NCI-H1092 (cell line): ENCODE results near the gene KRTAP10-11.
"Not testable (repeated sequence)": the region's sequence is repeated elsewhere in the genome, so short reads cannot be mapped to it uniquely, and the experiment has no call there.

Experiments
- DNase-seq: peaks from one replicate; lab custom pipeline; 2025; lab: John Stamatoyannopoulos, UW

The KRTAP10-11 gene

DNA sequence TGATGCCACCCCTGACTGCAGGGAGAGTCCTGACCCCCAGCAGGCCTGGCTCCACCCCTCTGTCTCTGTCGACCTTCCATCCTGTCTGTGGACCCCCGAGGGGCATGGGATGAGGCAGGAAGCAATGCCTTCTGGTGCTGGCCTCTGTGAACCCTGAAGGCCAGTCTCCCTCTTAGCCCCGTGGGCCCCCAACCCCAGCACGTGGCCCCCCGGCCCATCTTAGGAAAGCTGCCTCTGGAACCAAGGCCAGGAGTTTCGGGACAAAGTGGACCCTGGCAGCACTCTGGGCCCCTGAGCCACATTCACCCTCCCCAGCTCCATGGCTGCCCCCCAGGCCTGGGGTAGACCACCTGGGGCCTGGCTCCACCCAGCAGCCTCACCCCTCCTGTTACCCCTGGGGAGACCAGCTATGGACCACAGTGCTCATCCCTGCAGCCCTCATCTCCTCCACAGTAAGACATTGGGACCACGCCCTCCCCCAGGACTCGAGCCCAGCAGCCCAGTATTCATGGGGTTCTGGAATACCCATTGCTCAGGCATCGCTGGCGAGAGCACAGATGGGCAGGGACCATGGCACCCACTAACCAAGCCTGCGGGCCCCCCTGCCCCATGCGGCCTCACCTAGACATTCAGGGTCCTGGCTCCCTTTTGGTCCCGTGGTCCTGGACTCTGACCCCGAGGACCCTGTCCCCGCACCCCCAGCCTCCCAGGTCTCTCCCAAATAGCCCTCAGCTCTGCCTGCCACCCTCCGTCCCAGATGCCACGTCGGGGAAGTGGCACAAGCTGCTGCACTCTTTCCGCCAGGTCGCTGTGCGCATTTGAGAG, 7.5 kb upstream of the KRTAP10-11 start:
- DNase-seq, result not testable (repeated sequence)

DNA sequence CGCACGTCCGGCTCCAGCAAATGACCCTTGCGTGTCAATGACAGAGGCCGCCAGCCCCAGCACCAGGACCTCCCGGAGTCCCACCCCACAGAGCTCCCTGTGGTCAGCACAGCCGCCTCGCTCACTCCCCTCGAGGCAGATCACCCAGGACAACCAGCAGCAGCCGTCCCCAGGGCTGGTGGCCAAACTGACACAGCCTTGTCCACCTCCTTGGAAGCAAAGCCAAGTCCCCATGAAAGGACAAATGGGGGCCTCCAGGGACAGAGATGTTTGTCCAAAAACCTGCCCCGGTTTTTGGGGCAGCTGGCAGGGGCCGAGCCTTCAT, 6.9 kb upstream of the KRTAP10-11 start:
- no peak for DNase-seq

DNA sequence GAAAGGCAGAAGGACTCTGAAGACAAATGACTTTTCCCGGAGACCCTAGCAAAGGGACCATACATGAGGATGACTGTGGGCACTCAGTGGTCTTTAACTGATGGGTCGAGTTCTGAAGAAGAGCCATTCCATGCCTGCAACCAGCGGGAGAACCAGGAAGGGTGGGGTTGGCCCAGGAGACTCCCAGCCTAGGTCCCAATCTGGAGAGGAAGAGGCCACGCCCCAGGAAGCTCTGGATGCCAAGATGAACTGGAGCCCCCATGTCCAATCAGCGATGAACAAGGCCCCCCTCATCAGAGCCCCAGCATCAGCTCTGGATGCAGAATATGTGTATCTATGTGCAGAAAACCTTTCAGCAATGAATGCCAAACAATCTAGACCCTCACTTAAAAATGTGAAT, 5.5 kb upstream of the KRTAP10-11 start:
- no peak for DNase-seq

DNA sequence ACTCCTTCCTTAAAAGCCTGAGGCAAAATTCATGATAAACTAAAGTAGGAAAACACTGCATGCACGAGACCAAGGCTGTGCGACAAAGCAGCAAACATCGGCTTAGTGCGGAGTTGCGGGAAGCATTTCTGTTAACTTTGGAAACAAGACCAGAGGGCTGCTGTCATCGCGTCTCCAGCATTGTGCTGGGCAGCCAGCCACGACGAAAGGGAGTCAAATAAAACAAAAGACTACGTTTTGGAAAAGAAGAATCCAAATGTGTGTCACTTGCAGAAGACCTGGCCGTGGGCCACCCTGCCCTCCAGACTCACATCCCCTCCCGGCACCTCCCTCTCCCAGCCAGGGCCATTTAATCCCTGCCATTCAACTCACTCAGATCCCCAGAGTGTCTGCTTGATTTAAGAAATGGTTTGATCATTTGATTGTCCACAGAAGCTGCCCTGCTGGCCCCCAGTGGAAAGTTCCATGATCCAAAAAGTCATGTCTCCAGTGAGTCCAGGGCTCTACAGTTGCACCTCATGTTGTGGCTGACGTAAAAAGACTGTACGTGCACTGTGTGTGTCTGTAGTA, 2.4 kb upstream of the KRTAP10-11 start:
- no peak for DNase-seq

DNA sequence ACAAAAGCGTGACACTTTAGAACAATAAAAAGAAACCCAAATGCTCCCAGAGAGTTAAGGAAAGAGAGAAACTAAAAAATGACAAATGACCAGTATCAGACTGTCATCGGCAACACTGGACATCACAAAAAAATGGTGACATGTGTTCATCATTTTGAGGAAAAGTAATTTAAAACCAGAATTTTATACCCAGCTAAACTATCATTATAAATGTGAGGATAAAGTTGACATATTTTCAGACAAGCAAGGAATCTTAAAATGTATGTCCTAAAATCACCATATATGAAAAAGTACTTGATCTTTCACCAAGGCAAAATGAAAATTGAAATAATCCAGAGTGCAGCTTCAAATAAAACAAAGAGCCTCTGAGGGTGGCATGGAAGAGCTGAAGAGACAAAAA, 1.3 kb upstream of the KRTAP10-11 start:
- no peak for DNase-seq

DNA sequence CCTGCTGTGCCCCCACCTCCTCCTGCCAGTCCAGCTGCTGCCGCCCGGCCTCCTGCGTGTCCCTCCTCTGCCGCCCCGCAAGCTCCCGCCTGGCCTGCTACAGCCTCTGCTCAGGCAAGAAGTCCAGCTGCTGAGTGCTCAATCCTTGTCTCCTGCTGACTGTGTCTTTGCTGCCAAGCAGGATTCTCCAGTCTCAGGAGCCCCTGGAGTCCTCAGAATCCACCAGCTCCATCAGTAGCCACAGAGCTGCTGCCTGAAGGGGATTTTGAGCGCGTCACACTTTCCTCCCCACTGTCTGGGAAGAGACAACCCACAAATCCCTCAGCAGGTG, 973 bp downstream of the KRTAP10-11 start:
- DNase-seq, result peak; percentile 12

DNA sequence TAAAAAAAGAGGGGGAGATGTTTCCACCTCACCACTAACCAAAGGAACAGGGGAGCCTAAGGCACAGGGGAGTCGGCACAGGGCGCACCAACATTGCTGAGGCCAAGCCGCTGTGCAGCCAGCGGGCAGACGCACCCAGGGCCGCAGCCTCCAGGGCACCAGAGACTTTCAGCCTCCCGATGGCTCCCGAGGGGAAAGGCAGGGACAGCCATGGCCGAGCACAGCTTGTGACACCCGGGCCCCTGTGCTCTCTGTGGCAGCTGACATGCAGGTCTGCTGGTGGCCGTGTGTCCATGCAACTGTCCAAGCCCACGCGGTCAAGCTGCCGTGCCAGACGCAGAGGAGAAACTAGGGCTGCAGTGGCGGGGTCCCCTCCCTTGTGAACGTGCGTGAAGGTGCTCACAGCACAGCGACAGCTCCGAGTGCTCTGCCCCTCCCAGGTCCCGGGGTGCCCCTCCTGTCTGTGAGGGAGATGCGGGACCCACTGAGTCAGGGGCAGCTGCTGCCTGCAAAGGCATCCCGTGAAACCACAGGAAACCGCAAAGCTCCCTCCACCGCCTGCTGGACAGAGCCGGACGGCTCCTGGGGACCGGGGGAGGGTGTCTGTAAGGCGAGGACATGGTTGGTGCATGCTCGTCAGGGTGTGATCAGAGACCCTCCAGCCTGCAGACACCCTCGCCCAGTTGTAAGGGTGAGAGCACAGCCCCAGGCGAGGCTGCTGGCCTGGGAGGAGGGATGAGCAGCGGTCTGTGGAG, 2.5 kb downstream of the KRTAP10-11 start:
- no peak for DNase-seq

DNA sequence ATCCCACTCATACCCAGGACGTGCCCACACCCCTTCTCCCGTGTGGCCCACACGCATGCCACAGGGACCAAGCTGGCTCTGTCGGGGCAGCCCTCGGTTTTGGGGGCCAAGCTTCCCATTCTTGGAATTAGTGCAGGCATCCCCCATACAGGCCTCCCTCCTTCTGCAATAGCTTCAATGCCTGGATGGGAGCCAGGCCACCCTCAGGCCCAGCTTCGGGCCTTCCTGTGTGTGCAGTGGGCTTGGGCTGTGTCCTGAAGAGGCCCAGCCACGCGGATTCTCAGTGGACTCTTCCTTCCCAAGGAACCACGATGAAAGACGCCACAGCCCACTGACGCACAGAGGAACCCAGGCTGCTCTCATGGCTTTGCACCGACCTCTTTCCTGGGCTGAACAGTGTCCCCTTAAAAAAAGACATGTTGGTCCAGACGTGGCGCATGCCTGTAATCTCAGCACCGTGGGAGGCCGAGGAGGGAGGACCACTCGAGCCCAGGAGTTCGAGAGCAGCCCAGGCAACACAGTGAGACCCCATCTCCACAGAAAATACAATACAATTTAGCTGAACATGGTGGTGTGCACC, 3.4 kb downstream of the KRTAP10-11 start:
- DNase-seq, result no peak

DNA sequence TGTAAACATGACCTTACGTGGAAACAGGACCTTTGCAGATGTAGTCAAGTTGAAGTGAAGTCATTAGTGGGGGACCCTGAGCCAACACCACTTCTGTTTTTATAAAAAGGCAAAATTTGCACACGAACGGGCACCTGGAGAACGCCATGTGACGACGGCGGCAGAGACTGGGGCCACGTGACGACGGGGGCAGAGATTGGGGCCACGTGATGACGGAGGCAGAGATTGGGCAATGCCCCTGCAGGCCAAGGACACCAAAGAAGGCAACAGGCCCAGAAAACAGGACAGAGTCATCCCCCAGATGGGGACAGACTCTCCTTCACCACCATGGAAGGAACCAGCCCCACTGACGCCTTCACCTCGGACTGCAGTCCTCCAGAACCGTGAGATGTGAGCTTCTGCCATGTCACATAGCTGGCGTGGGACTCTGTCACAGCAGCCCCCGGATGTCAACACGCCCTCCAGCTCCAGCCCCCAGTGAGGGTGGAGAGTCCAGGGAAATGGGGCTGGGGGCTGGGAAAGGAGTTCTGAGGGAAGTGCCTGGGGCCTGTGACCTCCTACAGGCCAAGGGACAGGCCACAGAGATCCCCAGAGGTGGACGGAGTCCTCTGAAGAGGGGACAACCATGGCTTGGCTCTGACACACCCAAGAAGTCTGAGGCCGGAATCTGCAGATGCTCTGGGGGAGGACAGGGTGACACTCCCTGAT, 4.2 kb downstream of the KRTAP10-11 start:
- no peak for DNase-seq

DNA sequence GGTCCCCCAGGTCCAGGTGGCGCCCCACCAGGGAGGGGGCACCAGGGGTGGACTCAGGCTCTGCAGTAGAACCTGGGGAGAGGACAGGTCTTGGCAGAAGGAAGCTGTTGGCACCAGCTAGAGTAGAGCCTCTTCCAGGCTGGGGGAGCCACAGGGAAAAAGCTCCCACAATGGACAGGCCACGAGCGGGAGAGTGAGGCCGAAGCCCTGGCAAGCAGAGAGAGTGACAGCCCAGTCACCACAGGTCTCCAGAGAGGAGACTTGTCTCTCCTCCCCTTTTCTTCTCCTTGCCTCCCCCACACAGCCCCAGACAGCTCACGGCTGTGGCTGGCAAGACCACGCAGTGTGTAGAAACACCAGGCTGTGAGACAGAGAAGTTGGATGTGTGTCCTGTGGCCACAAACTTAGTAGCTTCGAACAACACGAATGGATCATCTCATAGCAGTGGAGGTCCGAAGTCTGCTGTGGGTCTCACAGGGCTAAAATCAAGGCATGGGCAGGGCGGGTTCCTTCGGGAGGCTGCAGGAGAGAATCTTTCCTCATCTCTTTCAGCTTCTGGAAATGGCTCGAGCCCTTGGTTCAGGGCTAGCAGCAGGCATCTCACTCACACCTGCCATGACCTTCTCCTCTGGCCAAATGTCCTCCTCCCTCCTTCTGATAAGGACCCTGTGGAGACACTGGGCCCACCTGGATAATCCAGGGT, 4.9 kb downstream of the KRTAP10-11 start:
- no peak for DNase-seq

DNA sequence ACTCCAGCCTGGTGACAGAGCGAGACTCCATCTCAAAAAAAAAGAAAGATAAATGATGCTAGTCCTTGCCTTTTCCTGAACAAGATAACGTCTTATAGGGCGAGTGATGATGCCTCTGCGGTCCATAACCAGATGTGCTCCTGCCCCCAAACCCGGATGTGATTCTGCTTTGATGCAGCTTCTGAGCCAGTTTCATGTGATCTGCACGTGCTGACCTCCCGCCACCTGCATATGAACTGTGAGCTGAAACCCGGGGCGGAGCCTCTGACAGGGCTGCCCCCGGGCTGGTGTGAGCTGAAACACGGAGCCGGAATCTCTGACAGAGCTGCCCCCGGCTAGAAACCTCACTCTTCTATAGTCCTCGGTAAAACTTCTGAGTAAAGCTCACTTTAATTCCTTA, 6.9 kb downstream of the KRTAP10-11 start:
- DNase-seq, result no peak

DNA sequence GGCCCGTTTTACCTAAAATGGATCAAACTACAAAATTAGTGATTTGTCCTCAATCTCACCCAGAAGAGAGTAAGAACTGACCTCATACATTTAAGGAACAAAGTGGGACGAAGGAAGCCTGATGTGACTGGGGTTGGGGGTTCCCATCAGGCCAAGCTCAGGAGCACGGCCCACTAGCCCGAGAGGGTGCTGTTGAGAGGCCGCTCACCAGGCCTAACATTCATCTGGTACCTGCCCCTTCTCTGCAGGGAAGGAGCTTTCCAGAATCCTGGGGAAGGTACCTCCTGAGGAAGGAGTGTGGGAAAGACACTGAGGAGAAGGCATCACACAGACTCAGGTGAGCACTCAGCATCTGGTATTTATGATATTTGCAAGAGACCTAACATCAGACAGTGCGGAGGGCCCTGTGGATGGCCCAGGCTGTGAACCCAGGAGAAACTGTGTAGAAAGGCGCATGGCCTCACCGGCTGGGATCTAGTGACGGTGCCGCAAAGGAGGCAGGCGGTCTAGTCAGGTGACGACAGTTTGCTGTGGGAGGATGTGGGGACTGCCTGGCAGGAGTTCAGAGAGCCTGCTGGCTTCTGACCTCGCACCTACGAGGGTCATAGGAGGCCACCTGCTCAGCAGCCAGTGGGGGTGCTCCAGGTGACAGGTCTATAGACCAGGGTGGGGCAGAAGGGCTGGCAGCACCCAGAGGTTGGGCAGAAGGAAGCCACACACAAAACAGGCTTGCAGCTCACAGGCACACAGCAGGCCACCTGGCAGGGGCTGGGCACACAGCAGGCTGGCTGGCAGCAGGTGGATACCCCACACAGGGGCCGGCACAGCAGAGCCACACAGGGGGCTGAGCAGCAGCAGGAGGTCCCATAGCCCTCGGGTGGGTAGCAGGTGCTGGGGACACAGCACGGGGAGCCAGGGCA, 7.7 kb downstream of the KRTAP10-11 start:
- DNase-seq, result peak; percentile 20

DNA sequence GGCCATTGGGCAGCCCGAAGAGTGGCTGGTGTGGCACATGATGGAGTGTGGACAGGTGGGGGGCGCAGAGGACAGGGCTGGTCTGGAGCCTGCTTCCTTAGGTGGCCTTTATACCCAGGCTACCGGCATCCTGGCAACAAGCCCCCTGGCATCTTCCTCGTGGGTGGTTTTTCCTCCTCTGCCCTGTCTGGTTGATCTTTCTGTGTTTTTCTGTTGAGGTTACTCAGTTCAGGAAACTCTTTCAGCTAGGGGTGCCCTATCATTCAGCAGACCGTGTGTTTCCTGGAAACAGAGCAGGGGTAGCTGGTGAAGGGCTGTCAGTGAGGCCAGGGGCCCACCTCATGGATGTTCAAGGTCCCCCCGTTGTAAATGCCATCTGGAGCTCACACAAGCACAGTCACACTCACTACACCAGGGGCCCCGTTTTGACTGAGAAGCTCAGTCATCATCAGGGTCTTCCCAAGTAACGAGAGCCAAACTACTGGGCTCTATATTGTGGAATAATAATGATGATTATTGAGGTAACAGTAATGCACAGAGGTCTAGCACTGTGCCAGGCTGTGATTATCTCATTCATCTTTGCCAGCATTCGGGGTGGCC, 8.5 kb downstream of the KRTAP10-11 start, which contains the start of gene KRTAP12-4:
KRTAP12-4 (minus strand) TSS at position 84 of the 600 bp plus-strand sequence; CDS start at position 39, 45 bp downstream.
- DNase-seq, result no peak

DNA sequence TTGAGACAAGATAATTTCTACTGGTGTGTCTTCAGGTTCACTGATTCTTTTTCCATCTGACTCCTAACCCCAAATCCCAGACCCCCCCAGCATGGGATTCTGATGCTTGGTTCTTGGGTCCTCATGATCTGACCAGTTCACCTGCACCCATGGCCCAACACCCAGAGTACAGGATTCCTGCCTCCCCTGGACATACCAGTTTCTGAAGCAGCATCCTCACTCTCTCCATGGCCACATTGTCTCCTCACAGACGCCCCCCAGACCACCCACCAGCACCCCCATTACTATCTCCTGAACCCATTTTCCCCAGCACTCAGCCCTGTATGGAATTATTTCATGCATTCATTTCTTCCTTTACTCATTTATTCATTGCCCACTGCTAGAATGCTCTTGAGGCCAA, 10.7 kb downstream of the KRTAP10-11 start:
- no peak for DNase-seq

DNA sequence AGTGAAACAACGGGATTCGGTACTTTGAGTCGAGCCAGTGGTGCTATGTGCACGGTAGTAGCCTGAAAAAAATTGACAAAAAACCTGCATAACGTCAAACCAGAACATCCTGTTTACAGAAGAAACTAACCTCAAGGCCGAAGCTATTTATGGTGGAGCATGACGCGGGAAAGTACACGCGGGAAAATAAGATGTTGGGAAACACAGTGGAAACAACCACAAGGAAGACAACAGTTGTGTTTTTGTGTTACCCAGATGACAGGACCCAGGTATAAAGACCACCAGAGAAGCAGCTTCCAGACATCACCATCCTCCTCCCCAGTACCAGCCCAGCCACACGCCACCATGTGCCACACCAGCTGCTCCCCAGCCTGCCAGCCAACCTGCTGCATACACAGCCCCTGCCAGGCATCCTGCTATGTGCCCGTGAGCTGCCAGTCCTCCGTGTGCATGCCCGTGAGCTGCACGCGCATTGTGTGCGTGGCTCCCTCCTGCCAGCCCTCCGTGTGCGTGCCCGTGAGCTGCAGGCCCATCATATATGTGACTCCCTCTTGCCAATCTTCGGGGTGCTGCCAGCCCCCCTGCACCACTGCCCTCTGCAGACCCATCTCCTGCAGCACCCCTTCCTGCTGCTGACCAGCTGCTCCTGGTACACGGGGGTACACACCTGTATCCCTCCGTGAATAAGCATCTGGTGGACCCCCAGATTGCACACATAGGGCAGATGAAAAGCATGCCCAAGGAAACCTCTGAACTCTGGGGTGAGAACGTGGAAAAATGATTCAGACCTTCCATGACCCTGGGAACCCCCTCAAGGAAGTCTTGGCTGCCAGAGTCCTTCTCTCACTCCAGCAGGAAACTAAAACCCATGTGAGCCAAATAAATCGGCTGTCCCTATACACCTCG, 11.7 kb downstream of the KRTAP10-11 start, which contains the start of gene KRTAP12-3:
KRTAP12-3 (plus strand) TSS at position 298 of the 906 bp plus-strand sequence; CDS start at position 346, 48 bp downstream.
- DNase-seq, result no peak

DNA sequence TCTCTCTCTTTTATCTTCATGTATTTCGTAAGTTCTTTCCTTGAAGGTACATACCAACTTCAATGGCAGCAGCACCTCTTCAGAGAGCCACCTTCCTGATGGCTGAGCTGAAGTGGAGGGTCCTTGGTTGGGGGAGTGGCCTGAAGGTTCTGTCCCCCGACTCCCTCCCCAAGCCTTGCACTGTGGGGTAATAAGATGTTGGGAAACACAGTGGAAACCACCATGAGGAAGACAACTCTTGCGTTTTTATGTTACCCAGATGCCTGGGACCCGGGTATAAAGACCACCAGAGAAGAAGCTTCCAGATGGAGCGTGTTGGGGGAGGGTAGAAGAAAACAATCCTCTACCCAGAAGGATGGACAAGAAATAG, 12.3 kb downstream of the KRTAP10-11 start:
- DNase-seq, result no peak

DNA sequence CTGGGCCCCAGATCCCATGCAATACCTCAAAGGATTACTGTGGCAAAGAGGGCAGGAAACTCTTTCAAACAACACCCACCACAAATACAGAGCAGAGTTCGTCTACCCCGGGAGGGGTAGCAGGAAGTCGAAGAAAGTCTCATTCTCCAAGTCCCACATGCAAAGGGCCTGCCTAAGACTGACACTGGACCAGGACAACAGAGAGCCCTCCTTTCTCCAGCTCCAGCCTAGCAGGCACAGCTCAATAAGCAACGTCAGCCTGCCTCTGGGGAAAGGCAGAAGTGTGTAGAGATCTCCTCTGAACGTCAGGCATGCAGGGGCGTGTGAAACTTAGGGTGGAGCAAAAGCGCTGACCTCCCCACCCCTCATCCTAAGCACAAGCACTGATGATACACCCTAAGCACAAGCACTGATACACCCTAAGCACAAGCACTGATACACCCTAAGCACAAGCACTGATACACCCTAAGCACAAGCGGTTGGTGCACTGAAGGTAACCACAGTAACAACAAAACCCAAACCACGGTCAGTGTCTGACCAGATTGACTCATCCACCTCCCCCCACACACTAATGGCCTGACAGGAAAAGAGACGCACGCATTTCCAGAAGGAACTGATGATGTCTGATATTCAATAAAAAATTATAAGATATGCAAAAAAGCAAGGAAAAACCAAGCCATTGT, 12.8 kb downstream of the KRTAP10-11 start:
- no peak for DNase-seq

DNA sequence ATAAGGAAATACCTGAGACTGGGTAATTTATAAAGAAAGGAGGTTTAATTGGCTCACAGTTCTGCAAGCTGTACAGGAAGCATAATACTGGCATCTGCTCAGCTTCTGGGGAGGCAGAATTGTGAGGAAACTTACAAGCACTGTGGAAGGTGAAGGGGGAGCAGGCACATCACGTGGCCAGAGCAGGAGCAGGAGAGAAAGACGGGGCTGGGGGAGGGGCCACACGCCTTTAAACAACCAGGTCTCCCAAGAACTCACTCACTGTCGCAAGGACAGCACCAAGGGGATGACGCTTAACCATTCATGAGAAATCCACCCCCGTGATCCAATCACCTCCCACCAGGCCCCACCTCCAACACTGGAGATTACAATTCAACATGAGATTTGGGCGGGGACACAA, 15.4 kb downstream of the KRTAP10-11 start:
- DNase-seq, result not testable (repeated sequence)
